ENCODE data around the gene SARDH.

SARDH gene

GRCh38 chr9:133732639-133733408 lies 5.3 kb downstream of the SARDH start:
- DNase-seq: no peak

- DNase-seq: no peak
These were observed 6.1 kb downstream of the SARDH start for GRCh38 chr9:133731876-133732638.

- DNase-seq: no peak
These were observed 7.0 kb downstream of the SARDH start for GRCh38 chr9:133730994-133731715.

GRCh38 chr9:133729617-133730281 lies 8.4 kb downstream of the SARDH start:
- no peak for DNase-seq

- DNase-seq: no peak
These were observed 9.1 kb downstream of the SARDH start for GRCh38 chr9:133728856-133729616.

GRCh38 chr9:133727876-133728441 lies 10.2 kb downstream of the SARDH start:
- DNase-seq: no peak

GRCh38 chr9:133727277-133727875 lies 10.8 kb downstream of the SARDH start:
- DNase-seq: no peak

GRCh38 chr9:133726401-133727276 lies 11.5 kb downstream of the SARDH start:
- DNase-seq: peak in 3 of 4 experiments; percentile 25 to 62 (median 50)

GRCh38 chr9:133725886-133726285 lies 12.3 kb downstream of the SARDH start:
- DNase-seq: no peak

GRCh38 chr9:133718563-133719315 lies 19.4 kb downstream of the SARDH start:
- no peak for DNase-seq

- DNase-seq: no peak
These were observed 20.8 kb downstream of the SARDH start for GRCh38 chr9:133717113-133718031.

- DNase-seq: no peak
These were observed 21.5 kb downstream of the SARDH start for GRCh38 chr9:133716564-133717112.

GRCh38 chr9:133715866-133716563 lies 22.1 kb downstream of the SARDH start:
- peak in 2 of 4 experiments; percentile 38 to 52 for DNase-seq

GRCh38 chr9:133715295-133715865 lies 22.8 kb downstream of the SARDH start:
- DNase-seq: no peak

GRCh38 chr9:133714606-133715294 lies 23.4 kb downstream of the SARDH start:
- DNase-seq: no peak

GRCh38 chr9:133713960-133714495 lies 24.1 kb downstream of the SARDH start:
- DNase-seq: no peak

Measured in activated naive CD4-positive, alpha-beta T cell (primary cell).